Hepatocyte (in vitro differentiated cells): ENCODE results near the gene TBCD. TPM values are rescaled to one million over a fixed set of nuclear protein-coding genes. Genes with fewer than 3 reads are reported as not detected.

ENCODE experiments used
- DNase-seq: peaks from one replicate; pipeline ENCODE4 v3.0.0-alpha.2; 2016; ENCODE audit warnings: low spot score
- H2AFZ ChIP-seq: fragments of 200-600 bp; sonication (generic); 2 replicates; pipeline ENCODE4 v1.6.0; 2016; ENCODE audit warnings: antibody characterized with exemption, mild to moderate bottlenecking
- H3K27ac ChIP-seq: fragments of 200-600 bp; sonication (generic); 2 replicates; pipeline ENCODE4 v1.5.1; 2016; ENCODE audit warnings: mild to moderate bottlenecking
- H3K27me3 ChIP-seq: fragments of 200-600 bp; sonication (generic); 2 replicates; pipeline ENCODE4 v1.6.1; 2016
- H3K36me3 ChIP-seq: fragments of 200-600 bp; sonication (generic); replicated peaks from 2 replicates; pipeline ENCODE4 v1.5.1; 2016; ENCODE audit warnings: low read depth; ENCODE audit not compliant: insufficient read depth
- H3K4me1 ChIP-seq: fragments of 200-600 bp; sonication (generic); 2 replicates; pipeline ENCODE4 v1.5.1; 2016; ENCODE audit warnings: mild to moderate bottlenecking, moderate library complexity; ENCODE audit not compliant: insufficient read depth
- H3K4me2 ChIP-seq: fragments of 200-600 bp; sonication (generic); 2 replicates; pipeline ENCODE4 v1.6.0; 2016
- H3K4me3 ChIP-seq: fragments of 200-600 bp; sonication (generic); 2 replicates; pipeline ENCODE4 v1.5.1; 2016; ENCODE audit warnings: mild to moderate bottlenecking
- H3K79me2 ChIP-seq: fragments of 200-600 bp; sonication (generic); 2 replicates; pipeline ENCODE4 v1.6.0; 2017; ENCODE audit warnings: mild to moderate bottlenecking
- H3K9me2 ChIP-seq: fragments of 200-600 bp; sonication (generic); replicated peaks from 2 replicates; pipeline ENCODE4 v1.6.0; 2017; ENCODE audit warnings: mild to moderate bottlenecking; ENCODE audit not compliant: insufficient read depth
- H3K9me3 ChIP-seq: fragments of 200-600 bp; sonication (generic); 2 replicates; pipeline ENCODE4 v1.5.1; 2016; ENCODE audit warnings: low read depth, mild to moderate bottlenecking
- H4K20me1 ChIP-seq: fragments of 200-600 bp; sonication (generic); 2 replicates; pipeline ENCODE4 v1.6.0; 2016; ENCODE audit warnings: mild to moderate bottlenecking; ENCODE audit not compliant: insufficient read depth, poor library complexity, severe bottlenecking
- CTCF ChIP-seq: fragments of 200-600 bp; sonication (generic); IDR thresholded peaks from 2 replicates; pipeline ENCODE4 v1.5.1; 2016; ENCODE audit warnings: antibody characterized with exemption, mild to moderate bottlenecking; ENCODE audit not compliant: poor library complexity
- EZH2 ChIP-seq: fragments of 200-600 bp; sonication (generic); IDR thresholded peaks from 2 replicates; pipeline ENCODE4 v1.6.1; 2016; ENCODE audit warnings: antibody characterized with exemption, mild to moderate bottlenecking, borderline replicate concordance
- EZH2phosphoT487 ChIP-seq: fragments of 200-600 bp; sonication (generic); IDR thresholded peaks from one replicate; pipeline ENCODE4 v1.6.1; 2018; ENCODE audit warnings: antibody characterized with exemption, mild to moderate bottlenecking, low read depth, moderate library complexity; ENCODE audit not compliant: unreplicated experiment, severe bottlenecking
- WGBS: methylation state at CpG from one replicate; pipeline ENCODE4 v1.1.6; 2016; ENCODE audit warnings: low lambda C conversion rate; ENCODE audit errors: missing lambda C conversion rate; 5-methylcytosine and 5-hydroxymethylcytosine counted together
- polyA plus RNA-seq: library from polyadenylated mRNA; unstranded; fragments of >200 nt; fragmentation: Nextera tagmentation; extraction: Ambion mirVana; gene quantifications from 2 replicates; pipeline ENCODE4 v1.2.1, GENCODE V29; 2016
- total RNA-seq: library from RNA; depleted of rRNA; stranded (reverse); fragments of >200 nt; gene quantifications from 2 replicates; pipeline ENCODE4 v1.2.3, GENCODE V29; 2014

Gene TBCD
- total and polyA plus RNA-seq, 2 experiments from 2014 or later = 24.5 to 41.5 TPM

GRCh38 chr17:82875407-82875856 lies 123.6 kb downstream of the TBCD start:
- no peak overlapping the region for H3K4me3 ChIP-seq
- H3K79me2 ChIP-seq = peaks cover 11% of the 10 kb centered on the region
- TF ChIP-seq EZH2phosphoT487 (no peak), CTCF (no peak), EZH2 (no peak)
- peak overlapping the region; percentile 33 for H2AFZ ChIP-seq
- H3K9me2 ChIP-seq = no peaks in the 10 kb centered on the region
- peak overlapping the region; percentile 88 for H3K27ac ChIP-seq
- 45% methylated on average over 19 of the region's 19 CpGs for WGBS
- peaks cover 30% of the 10 kb centered on the region for H3K4me1 ChIP-seq
- no peaks in the 10 kb centered on the region for H3K36me3 ChIP-seq
- peak; percentile 72 for DNase-seq
- H3K4me2 ChIP-seq = peak overlapping the region; percentile 39
- no peaks in the 10 kb centered on the region for H4K20me1 ChIP-seq
- H3K27me3 ChIP-seq = no peaks in the 10 kb centered on the region
- no peaks in the 10 kb centered on the region for H3K9me3 ChIP-seq

GRCh38 chr17:82876149-82876548 lies 124.3 kb downstream of the TBCD start:
- no peaks in the 10 kb centered on the region for H4K20me1 ChIP-seq
- H3K27me3 ChIP-seq = no peaks in the 10 kb centered on the region
- peak; percentile 72 for DNase-seq
- H3K9me2 ChIP-seq = no peaks in the 10 kb centered on the region
- H3K36me3 ChIP-seq = no peaks in the 10 kb centered on the region
- peaks cover 15% of the 10 kb centered on the region for H3K79me2 ChIP-seq
- no peak for TF ChIP-seq EZH2
- peak overlapping the region; percentile 33 for H2AFZ ChIP-seq
- H3K27ac ChIP-seq = peak overlapping the region; percentile 88
- H3K9me3 ChIP-seq = no peaks in the 10 kb centered on the region
- WGBS = 60% methylated on average over 18 of the region's 18 CpGs
- peaks cover 30% of the 10 kb centered on the region for H3K4me1 ChIP-seq
- no peak overlapping the region for H3K4me3 ChIP-seq
- peak overlapping the region; percentile 40 for H3K4me2 ChIP-seq

- Histone ChIP-seq H3K79me2 (peaks cover 18% of the 10 kb centered on the region), H3K36me3 (no peaks in the 10 kb centered on the region), H3K4me1 (peaks cover 36% of the 10 kb centered on the region), H3K9me2 (no peaks in the 10 kb centered on the region), H3K4me2 (peak overlapping the region; percentile 40), H3K9me3 (no peaks in the 10 kb centered on the region), H3K27me3 (no peaks in the 10 kb centered on the region), H2AFZ (peak overlapping the region; percentile 16), H3K4me3 (no peak overlapping the region), H4K20me1 (no peaks in the 10 kb centered on the region), H3K27ac (peak overlapping the region; percentile 88)
- DNase-seq = peak; percentile 83
- WGBS = 55% methylated on average over 14 of the region's 14 CpGs
- TF ChIP-seq EZH2 = no peak
- peak; percentile 50 for TF ChIP-seq CTCF
- no peak for TF ChIP-seq EZH2phosphoT487
Observed at GRCh38 chr17:82876602-82877379, 124.9 kb downstream of the TBCD start.

- no peak for DNase-seq
- Histone ChIP-seq H3K27ac (no peak overlapping the region), H3K4me1 (peaks cover 44% of the 10 kb centered on the region), H3K4me3 (no peak overlapping the region), H3K4me2 (no peak overlapping the region), H3K36me3 (no peaks in the 10 kb centered on the region), H3K9me3 (no peaks in the 10 kb centered on the region), H3K27me3 (no peaks in the 10 kb centered on the region), H3K9me2 (no peaks in the 10 kb centered on the region), H2AFZ (no peak overlapping the region), H3K79me2 (peaks cover 18% of the 10 kb centered on the region), H4K20me1 (no peaks in the 10 kb centered on the region)
- no peak for TF ChIP-seq CTCF
- 80% methylated on average over 9 of the region's 9 CpGs for WGBS
Observed at GRCh38 chr17:82878527-82878926, 126.7 kb downstream of the TBCD start.
